MCF 10A (cell line): Measurements from ENCODE around the gene ASTN2. TPM values are rescaled to one million over a fixed set of nuclear protein-coding genes. Genes with fewer than 3 reads are reported as not detected.

Experiments
- BruUV-seq: library from RNA; stranded (reverse); fragments of 400-500 nt; replicated peaks from 2 replicates; lab custom pipeline; 2021; lab: Mats Ljungman, UMichigan
- CTCF ChIA-PET: fragments of 300-600 bp; sonication (Branson Sonifier 250); formaldehyde crosslinking; extraction: SDS; loops from one replicate; lab custom pipeline; 2021; ENCODE audit warnings: antibody characterized with exemption, inconsistent platforms; lab: Yijun Ruan, JAX
- POLR2A ChIA-PET: fragments of 300-600, 350-650 bp; sonication (Branson Sonifier 250); formaldehyde crosslinking; extraction: SDS; loops from one replicate; lab custom pipeline; 2020; ENCODE audit warnings: antibody characterized with exemption, inconsistent platforms; lab: Yijun Ruan, JAX
- DNase-seq: peaks from one replicate; pipeline ENCODE4 v3.0.0-alpha.2; 2018; ENCODE audit not compliant: unreplicated experiment
- H3K27ac Mint-ChIP-seq: one replicate; pipeline ENCODE4 v1.8.0; 2022; ENCODE audit warnings: mild to moderate bottlenecking, low read depth, mixed read lengths; ENCODE audit not compliant: unreplicated experiment
- H3K27me3 Mint-ChIP-seq: one replicate; pipeline ENCODE4 v1.8.0; 2022; ENCODE audit warnings: mixed read lengths; ENCODE audit not compliant: insufficient read depth, unreplicated experiment
- H3K36me3 Mint-ChIP-seq: one replicate; pipeline ENCODE4 v1.8.0; 2022; ENCODE audit warnings: mild to moderate bottlenecking, moderate library complexity, mixed read lengths; ENCODE audit not compliant: insufficient read depth, unreplicated experiment
- H3K4me1 Mint-ChIP-seq: one replicate; pipeline ENCODE4 v1.8.0; 2022; ENCODE audit warnings: mixed read lengths; ENCODE audit not compliant: insufficient read depth, unreplicated experiment
- H3K4me3 Mint-ChIP-seq: one replicate; pipeline ENCODE4 v1.8.0; 2022; ENCODE audit warnings: mild to moderate bottlenecking, moderate library complexity, mixed read lengths; ENCODE audit not compliant: unreplicated experiment
- H3K9me3 Mint-ChIP-seq: one replicate; pipeline ENCODE4 v1.8.0; 2022; ENCODE audit warnings: mixed read lengths; ENCODE audit not compliant: unreplicated experiment
- CTCF ChIP-seq: fragments of 200-600 bp; IDR thresholded peaks from one replicate; pipeline ENCODE4 v1.8.0; 2022; ENCODE audit warnings: antibody characterized with exemption, mild to moderate bottlenecking; ENCODE audit not compliant: unreplicated experiment
- intact Hi-C: fragments of 100-400 bp; cut with micrococcal nuclease; formaldehyde crosslinking; loops from 2 replicates; pipeline ENCODE4 v1.14.1; 2022
- total RNA-seq: library from RNA; stranded (reverse); gene quantifications from 2 replicates; pipeline ENCODE4 v1.2.3, GENCODE V29; 2022

Gene ASTN2
- total RNA-seq, 1 experiment from 2014 or later = 1.8 TPM

GRCh38 chr9:117427357-117427913 lies 12.6 kb upstream of the ASTN2 start:
- Mint-ChIP-seq H3K27me3 (no peaks in the 10 kb centered on the region), H3K27ac (no peak overlapping the region), H3K9me3 (peaks cover 14% of the 10 kb centered on the region), H3K36me3 (no peaks in the 10 kb centered on the region), H3K4me3 (no peak overlapping the region), H3K4me1 (no peaks in the 10 kb centered on the region)
- BruUV-seq = no TSS peak
- ChIA-PET CTCF (interaction anchor here (0.7 kb wide), 1 partner anchor 567 kb away, joined by 4 read pairs; no protein-coding TSS in a partner anchor), POLR2A (no interaction called here)
- intact Hi-C loops = no loop called here
- TF ChIP-seq CTCF = no peak
- DNase-seq = no peak

- Mint-ChIP-seq H3K4me1 (no peaks in the 10 kb centered on the region), H3K9me3 (peaks cover 7% of the 10 kb centered on the region), H3K27me3 (no peaks in the 10 kb centered on the region), H3K4me3 (no peak overlapping the region), H3K36me3 (no peaks in the 10 kb centered on the region), H3K27ac (no peak overlapping the region)
- no TSS peak for BruUV-seq
- intact Hi-C loops = no loop called here
- no peak for DNase-seq
- POLR2A ChIA-PET = no interaction called here
- TF ChIP-seq CTCF = no peak
- CTCF ChIA-PET = interaction anchor here (0.7 to 1.2 kb wide), 2 partner anchors 17 to 688 kb away, joined by 3 to 5 read pairs; no protein-coding TSS in a partner anchor
Measured at GRCh38 chr9:117425566-117425965, 10.7 kb upstream of the ASTN2 start.

GRCh38 chr9:117424291-117424690 lies 9.4 kb upstream of the ASTN2 start:
- Mint-ChIP-seq H3K4me3 (no peak overlapping the region), H3K27ac (no peak overlapping the region), H3K9me3 (peaks cover 7% of the 10 kb centered on the region), H3K4me1 (no peaks in the 10 kb centered on the region), H3K36me3 (no peaks in the 10 kb centered on the region), H3K27me3 (no peaks in the 10 kb centered on the region)
- BruUV-seq = no TSS peak
- intact Hi-C loops = no loop called here
- ChIA-PET POLR2A (interaction anchor here (0.6 kb wide), 1 partner anchor 22 kb away, joined by 3 read pairs; no protein-coding TSS in a partner anchor), CTCF (interaction anchor here (1.2 kb wide), 1 partner anchor 687 kb away, joined by 5 read pairs; no protein-coding TSS in a partner anchor)
- no peak for DNase-seq
- TF ChIP-seq CTCF = no peak

- ChIA-PET POLR2A (interaction anchor here (0.8 kb wide), 1 partner anchor 124 kb away, joined by 3 read pairs; no protein-coding TSS in a partner anchor), CTCF (no interaction called here)
- no peak for TF ChIP-seq CTCF
- BruUV-seq = no TSS peak
- no peaks in the 10 kb centered on the region for H3K9me3 Mint-ChIP-seq
- no peaks in the 10 kb centered on the region for H3K4me1 Mint-ChIP-seq
- H3K36me3 Mint-ChIP-seq = no peaks in the 10 kb centered on the region
- intact Hi-C loops = no loop called here
- no peaks in the 10 kb centered on the region for H3K27me3 Mint-ChIP-seq
- no peak for DNase-seq
- H3K27ac Mint-ChIP-seq = no peak overlapping the region
- no peak overlapping the region for H3K4me3 Mint-ChIP-seq
Measured at GRCh38 chr9:117418111-117418510, 3.3 kb upstream of the ASTN2 start.
